GM18868 (cell line): ENCODE results near the gene ZNF425.
"Not testable (repeated sequence)": the region's sequence is repeated elsewhere in the genome, so short reads cannot be mapped to it uniquely, and the experiment has no call there.

Experiments
- ATAC-seq: cut with Tn5 transposase; IDR thresholded peaks from one replicate; pipeline ENCODE4 v1.9.1; 2021; ENCODE audit warnings: mild to moderate bottlenecking, moderate library complexity; ENCODE audit not compliant: unreplicated experiment

The ZNF425 gene

GRCh38 chr7:149125863-149126661 lies at the start of gene ZNF425:
TSS of gene ZNF425 (minus strand) at chr7:149126324. CDS start at chr7:149126213, 111 bp downstream.
- peak; percentile 83 for ATAC-seq

- no peak for ATAC-seq
These were observed 49.0 kb upstream of the ZNF425 start for GRCh38 chr7:149175150-149175549.

- no peak for ATAC-seq
These were observed 46.4 kb upstream of the ZNF425 start for GRCh38 chr7:149172534-149172920.

GRCh38 chr7:149171892-149172533 lies 45.9 kb upstream of the ZNF425 start:
- ATAC-seq = no peak

GRCh38 chr7:149166630-149167352 lies 40.7 kb upstream of the ZNF425 start:
- no peak for ATAC-seq

GRCh38 chr7:149166142-149166541 lies 40.0 kb upstream of the ZNF425 start:
- no peak for ATAC-seq

- ATAC-seq = no peak
These were observed 35.2 kb upstream of the ZNF425 start for GRCh38 chr7:149161241-149161848.

GRCh38 chr7:149156898-149157297 lies 30.8 kb upstream of the ZNF425 start:
- peak; percentile 52 for ATAC-seq

- no peak for ATAC-seq
These were observed 27.9 kb upstream of the ZNF425 start for GRCh38 chr7:149154056-149154455.

- ATAC-seq = no peak
These were observed 27.2 kb upstream of the ZNF425 start for GRCh38 chr7:149153346-149153745.

GRCh38 chr7:149150981-149151380 lies 24.9 kb upstream of the ZNF425 start:
- ATAC-seq = no peak

GRCh38 chr7:149147752-149148653 lies 21.9 kb upstream of the ZNF425 start:
- ATAC-seq = peak; percentile 31

GRCh38 chr7:149147072-149147751 lies 21.1 kb upstream of the ZNF425 start, which contains the start of gene ZNF398:
TSS of gene ZNF398 (plus strand) at chr7:149147453. CDS start at chr7:149147743, 290 bp downstream.
- peak; percentile 71 for ATAC-seq

GRCh38 chr7:149145031-149145845 lies 19.1 kb upstream of the ZNF425 start:
- no peak for ATAC-seq

GRCh38 chr7:149144436-149144922 lies 18.4 kb upstream of the ZNF425 start:
- ATAC-seq = not testable (repeated sequence)

GRCh38 chr7:149141893-149142292 lies 15.8 kb upstream of the ZNF425 start:
- ATAC-seq = no peak

GRCh38 chr7:149140831-149141230 lies 14.7 kb upstream of the ZNF425 start:
- no peak for ATAC-seq

- no peak for ATAC-seq
These were observed 10.0 kb upstream of the ZNF425 start for GRCh38 chr7:149136118-149136517.
